Epithelial cell of proximal tubule (primary cell): ENCODE measurements around the gene GCM1. TPM values are rescaled to one million over a fixed set of nuclear protein-coding genes. Genes with fewer than 3 reads are reported as not detected.
A peak's percentile ranks its signal among the peaks of the same experiment; 100 is the strongest.

ENCODE experiments used
- DNase-seq: peaks from one replicate; pipeline ENCODE4 v3.0.0-alpha.2; 2011; ENCODE audit warnings: low read depth
- H3K4me3 ChIP-seq: 2 replicates; pipeline ENCODE4 v1.5.1; 2011; ENCODE audit warnings: low read depth, mild to moderate bottlenecking, low read length
- total RNA-seq: library from RNA; depleted of rRNA; stranded (reverse); fragments of >200 nt; gene quantifications from 2 replicates; pipeline ENCODE4 v1.2.3, GENCODE V29; 2015
- TF ChIP-seq, protein P1 (sequence below): conservative IDR thresholded peaks from 2 replicates; pipeline ENCODE4 v1.5.1; 2012; ENCODE audit warnings: low read depth, mild to moderate bottlenecking, low read length

Gene GCM1
- total RNA-seq, 1 donor from 2014 or later: not detected

DNA sequence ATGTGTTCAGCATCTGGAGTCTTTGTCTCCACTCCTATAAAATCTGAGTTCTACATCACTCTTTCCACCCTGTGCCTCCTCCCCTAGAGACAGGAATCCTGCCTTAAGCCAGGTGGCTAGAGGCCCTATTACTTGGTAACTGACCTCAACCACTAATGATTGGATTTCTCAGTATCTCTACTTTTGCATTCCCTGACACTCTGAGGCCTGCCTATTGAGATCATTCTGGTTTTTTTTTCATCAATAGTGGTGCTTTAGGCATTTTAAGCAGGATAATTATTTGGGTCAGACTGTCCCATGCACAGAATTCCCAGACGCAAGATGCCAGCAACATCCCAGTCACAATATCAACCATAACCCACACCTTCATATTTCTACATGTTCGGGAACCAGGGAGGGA is 3.9 kb upstream of the GCM1 start:
- TF ChIP-seq, protein P1, sequence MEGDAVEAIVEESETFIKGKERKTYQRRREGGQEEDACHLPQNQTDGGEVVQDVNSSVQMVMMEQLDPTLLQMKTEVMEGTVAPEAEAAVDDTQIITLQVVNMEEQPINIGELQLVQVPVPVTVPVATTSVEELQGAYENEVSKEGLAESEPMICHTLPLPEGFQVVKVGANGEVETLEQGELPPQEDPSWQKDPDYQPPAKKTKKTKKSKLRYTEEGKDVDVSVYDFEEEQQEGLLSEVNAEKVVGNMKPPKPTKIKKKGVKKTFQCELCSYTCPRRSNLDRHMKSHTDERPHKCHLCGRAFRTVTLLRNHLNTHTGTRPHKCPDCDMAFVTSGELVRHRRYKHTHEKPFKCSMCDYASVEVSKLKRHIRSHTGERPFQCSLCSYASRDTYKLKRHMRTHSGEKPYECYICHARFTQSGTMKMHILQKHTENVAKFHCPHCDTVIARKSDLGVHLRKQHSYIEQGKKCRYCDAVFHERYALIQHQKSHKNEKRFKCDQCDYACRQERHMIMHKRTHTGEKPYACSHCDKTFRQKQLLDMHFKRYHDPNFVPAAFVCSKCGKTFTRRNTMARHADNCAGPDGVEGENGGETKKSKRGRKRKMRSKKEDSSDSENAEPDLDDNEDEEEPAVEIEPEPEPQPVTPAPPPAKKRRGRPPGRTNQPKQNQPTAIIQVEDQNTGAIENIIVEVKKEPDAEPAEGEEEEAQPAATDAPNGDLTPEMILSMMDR: no peak
- H3K4me3 ChIP-seq: no peak overlapping the region
- no peak for DNase-seq

DNA sequence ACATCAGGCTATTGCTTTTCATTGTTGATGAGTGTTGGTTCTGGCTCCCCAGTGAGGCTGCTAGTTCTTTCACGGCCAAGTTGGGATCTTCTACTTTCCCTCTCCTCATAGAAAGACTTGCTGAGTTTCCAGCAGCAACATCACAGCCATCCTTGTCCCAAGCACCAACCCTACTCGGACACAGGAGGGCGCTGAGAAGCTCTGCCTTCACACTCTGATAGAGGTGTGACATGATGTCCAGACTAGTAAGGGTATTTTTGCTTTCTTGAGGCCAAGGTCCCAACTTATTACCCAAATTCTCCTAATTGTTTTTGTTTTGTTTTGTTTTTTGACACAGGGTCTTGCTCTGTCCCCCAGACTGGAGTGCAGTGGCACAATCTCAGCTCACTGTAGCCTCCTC is 3.0 kb upstream of the GCM1 start:
- DNase-seq: no peak
- H3K4me3 ChIP-seq: no peak overlapping the region
- TF ChIP-seq, protein P1: peak; percentile 41

DNA sequence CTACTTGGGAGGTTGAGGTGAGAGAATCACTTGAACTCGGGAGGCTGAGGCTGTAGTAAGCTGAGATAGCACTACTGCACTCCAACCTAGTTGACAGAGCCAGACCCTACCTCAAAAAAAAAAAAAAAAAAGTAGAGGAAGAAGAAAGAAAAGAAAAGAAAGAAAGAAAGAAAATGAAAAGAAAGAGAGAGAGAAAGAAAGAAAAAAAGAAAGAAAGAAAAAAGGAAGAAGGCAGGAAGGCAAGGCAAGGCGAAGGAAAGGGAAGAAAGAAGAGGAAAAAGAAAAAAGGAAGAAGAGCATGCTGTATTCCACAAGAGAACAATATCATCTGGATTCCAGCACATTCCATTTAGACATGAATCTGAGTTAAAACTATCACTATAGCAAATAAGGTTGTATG is 3.8 kb downstream of the GCM1 start:
- H3K4me3 ChIP-seq: no peak overlapping the region
- DNase-seq: no peak
- TF ChIP-seq, protein P1: no peak

DNA sequence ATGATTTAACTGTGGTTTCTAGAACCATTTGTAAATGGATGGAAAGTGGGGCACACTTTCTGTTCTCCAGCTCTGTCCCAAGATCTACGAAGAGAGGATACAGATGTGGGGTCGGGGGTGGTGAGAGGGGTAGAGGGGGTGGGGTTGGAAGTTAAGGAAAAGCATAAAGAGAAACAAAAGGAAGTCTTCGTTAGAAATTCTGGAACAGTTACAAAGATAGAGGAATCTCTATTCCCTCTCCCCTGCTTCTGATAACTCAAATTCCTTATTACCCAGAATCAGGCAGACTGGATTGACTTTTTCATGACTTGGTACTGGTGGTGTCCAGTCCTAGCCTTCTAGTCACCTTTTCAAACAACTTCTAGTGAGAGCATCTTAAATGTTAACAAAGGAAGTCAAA is 4.9 kb downstream of the GCM1 start:
- no peak for DNase-seq
- no peak overlapping the region for H3K4me3 ChIP-seq
- TF ChIP-seq, protein P1: no peak

DNA sequence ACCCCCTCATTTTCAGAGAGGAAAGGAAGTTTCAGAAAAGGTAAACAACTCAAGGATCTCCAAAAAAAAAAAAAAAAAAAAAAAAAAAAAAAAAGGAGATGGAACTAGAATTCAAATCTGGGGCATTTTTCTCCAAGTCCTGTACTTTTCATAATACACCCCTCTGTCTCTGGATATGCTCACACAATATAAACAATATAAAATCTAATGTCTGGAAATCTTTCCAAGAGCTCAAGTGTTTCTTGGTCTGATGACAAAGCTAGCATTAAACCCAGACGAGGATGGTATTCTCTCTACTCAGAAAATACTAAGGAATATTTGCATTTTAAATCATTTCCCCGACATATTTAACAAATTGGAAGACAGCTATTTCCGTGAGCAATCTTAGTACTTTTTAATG is 5.8 kb downstream of the GCM1 start:
- TF ChIP-seq, protein P1: no peak
- no peak overlapping the region for H3K4me3 ChIP-seq
- no peak for DNase-seq

DNA sequence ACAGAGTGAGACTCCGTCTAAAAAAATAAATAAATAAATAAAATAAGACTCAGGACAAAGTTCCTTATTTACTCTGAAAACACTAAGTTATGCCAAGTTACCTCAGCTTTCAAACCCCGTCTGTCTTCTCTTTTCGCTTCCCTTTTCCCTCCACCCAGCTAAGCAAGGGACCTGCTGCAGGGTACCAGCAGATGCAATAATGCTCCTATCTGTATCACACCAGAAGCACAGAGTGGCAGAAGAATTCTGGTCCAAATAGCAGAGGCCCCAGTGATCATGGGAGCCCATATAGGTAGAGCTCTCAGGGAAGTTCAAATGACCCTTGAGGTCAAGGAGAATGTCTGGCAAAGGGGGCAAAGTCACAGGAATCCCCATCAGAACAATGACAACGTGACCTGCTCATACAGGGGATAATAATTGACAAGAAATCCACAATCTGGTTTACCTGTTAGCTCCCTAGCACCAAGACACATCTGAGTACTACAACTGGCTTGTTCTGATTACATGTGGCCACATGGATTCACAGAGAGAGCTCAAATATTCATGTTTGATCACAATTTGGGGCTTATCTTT is 8.7 kb downstream of the GCM1 start:
- H3K4me3 ChIP-seq: no peak overlapping the region
- no peak for DNase-seq
- TF ChIP-seq, protein P1: no peak

DNA sequence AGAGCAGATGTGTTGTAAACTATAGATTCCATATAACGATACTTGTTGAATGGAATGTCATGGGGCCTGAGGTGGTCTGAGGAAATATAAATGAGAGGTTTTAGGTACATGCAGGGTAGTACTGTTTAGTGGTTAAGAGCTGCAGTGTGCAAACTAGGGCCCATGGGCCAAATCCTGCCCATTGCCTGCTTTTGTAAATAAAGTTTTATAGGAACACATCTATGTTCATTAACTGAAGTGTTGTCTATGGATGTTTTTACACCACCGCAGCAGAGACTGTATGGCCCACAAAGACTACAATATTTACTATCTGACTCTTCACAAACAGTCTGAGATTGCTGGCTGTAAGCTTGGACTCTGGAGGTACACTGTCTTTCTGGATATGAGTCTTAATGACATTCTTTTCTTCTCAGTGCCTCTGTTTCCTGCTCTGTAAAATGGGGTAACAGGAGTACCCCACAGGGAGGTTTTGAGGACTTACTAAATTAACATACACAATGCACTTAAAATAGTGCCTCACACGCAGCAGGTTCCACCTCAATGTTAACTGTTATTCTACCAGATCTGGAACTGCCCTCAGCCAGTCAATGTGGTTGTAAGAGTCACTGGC is 12.5 kb downstream of the GCM1 start:
- TF ChIP-seq, protein P1: no peak
- H3K4me3 ChIP-seq: no peak overlapping the region
- no peak for DNase-seq
